ENCODE results near the gene SRSF9. TPM values are rescaled to one million over a fixed set of nuclear protein-coding genes. Genes with fewer than 3 reads are reported as not detected.
A peak's percentile ranks its signal among the peaks of the same experiment; 100 is the strongest.

SRSF9 gene
- total and polyA plus RNA-seq, 2 of the 13 experiments (the other 11 are each of a cell fraction or from before 2014, with no cell fraction given): 125 to 144 TPM

GRCh38 chr12:120495186-120495730 lies 25.7 kb upstream of the SRSF9 start (continued):
- TF ChIP-seq ARID4A (CRISPR knock-in tag; IDR thresholded peaks at IDR 0.05; ENCODE audit: borderline replicate concordance): no peak
- TF ChIP-seq ZNF644 (CRISPR knock-in tag; IDR thresholded peaks at IDR 0.05; ENCODE audit: low read depth): no peak
- 0 out of 2 replicates have a peak, but pooled peaks have one; percentile 20 for TF ChIP-seq ZFYVE20 (CRISPR knock-in tag; IDR thresholded peaks at IDR 0.05; ENCODE audit: borderline replicate concordance, low read depth)
- TF ChIP-seq FUBP1 (CRISPR knock-in tag; IDR thresholded peaks at IDR 0.05; ENCODE audit: borderline replicate concordance): no peak
- no peak for TF ChIP-seq ZNF431 (CRISPR knock-in tag; IDR thresholded peaks at IDR 0.05; ENCODE audit: borderline replicate concordance, low read depth)
- 0 out of 2 replicates have a peak, but pooled peaks have one; percentile 17 for TF ChIP-seq ZNF746 (CRISPR knock-in tag; IDR thresholded peaks at IDR 0.05)
- TF ChIP-seq ATAD3A (CRISPR knock-in tag; IDR thresholded peaks at IDR 0.05): no peak
- TF ChIP-seq HOMEZ (CRISPR knock-in tag; IDR thresholded peaks at IDR 0.05; ENCODE audit: low read depth): no peak
- TF ChIP-seq ZNF773 (CRISPR knock-in tag; IDR thresholded peaks at IDR 0.05; ENCODE audit: borderline replicate concordance): no peak
- no peak for TF ChIP-seq ZNF329 (CRISPR knock-in tag; IDR thresholded peaks at IDR 0.05; ENCODE audit: low read depth)
- TF ChIP-seq ZFX (CRISPR knock-in tag; IDR thresholded peaks at IDR 0.05; ENCODE audit: low read depth): no peak
- no peak for TF ChIP-seq ZNF615 (CRISPR knock-in tag; IDR thresholded peaks at IDR 0.05; ENCODE audit: borderline replicate concordance)
- no peak for TF ChIP-seq AKNA (CRISPR knock-in tag; IDR thresholded peaks at IDR 0.05; ENCODE audit: borderline replicate concordance)

Measured in HepG2 (cell line).